GM19452 (cell line): ENCODE results near the gene LST1.
"Not testable (repeated sequence)": the region's sequence is repeated elsewhere in the genome, so short reads cannot be mapped to it uniquely, and the experiment has no call there.

Experiments used
- ATAC-seq: cut with Tn5 transposase; IDR thresholded peaks from one replicate; pipeline ENCODE4 v1.9.1; 2021; ENCODE audit not compliant: unreplicated experiment

LST1 gene

DNA sequence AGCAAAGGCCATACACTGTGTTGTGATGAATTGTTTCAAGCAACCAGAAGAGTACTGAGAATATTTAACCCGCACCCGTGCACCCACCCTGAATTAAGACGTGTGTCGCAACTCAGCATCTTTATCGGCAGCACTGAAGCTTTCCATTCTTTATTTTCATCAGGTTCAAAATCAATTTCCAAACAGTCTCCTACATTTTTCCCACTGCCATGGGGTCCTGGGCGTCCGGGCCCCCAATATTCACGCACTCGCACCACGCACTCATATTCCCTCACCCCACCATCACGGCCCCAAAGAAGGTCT lies 5.7 kb upstream of the LST1 start:
- no peak for ATAC-seq

- peak; percentile 70 for ATAC-seq
These were observed 5.2 kb upstream of the LST1 start for GRCh38 chr6:31580807-31581433.

DNA sequence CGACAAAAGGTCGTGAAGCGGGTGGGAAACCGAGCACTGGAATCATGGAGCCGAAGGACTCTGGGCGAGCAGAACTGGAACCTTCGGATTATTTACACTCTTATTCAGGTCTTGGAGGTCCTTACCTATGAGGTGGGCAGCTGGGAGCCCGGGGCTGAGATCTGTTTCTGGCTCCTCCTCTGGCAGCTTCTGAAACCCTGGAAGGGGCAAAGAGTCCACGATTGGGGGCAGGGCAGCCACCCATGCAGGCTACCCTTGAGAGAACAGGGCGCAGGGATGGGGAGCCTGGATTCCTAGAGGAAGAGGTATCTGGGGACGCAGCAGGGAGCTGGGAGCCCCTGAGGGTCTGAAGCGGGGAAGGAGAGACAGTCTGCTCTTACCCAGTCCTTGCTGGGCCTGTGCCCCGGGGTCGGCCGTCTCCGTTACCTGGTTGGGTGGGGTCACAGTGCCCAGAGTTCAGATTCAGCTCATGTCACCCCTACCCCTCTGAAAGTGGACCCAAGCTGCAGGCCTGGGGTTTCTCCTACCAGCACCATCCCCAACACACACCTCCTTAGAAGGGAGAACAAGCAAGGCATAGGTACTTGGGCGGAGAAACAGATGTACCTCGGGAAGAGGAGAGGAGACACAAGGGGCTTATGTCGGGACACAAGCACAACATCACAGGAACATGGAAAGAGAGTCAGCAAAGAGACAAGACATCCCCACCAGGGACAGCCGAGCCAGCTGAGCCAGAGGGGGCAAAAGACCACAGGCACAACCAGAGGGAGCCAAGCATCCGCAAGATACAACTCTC lies 4.4 kb upstream of the LST1 start:
- ATAC-seq, result no peak

- ATAC-seq, result no peak
These were observed 3.8 kb upstream of the LST1 start, which contains the start of gene LTB for GRCh38 chr6:31582230-31582643. LTB (minus strand) TSS chr6:31582424; CDS start chr6:31582417, 7 bp downstream.

DNA sequence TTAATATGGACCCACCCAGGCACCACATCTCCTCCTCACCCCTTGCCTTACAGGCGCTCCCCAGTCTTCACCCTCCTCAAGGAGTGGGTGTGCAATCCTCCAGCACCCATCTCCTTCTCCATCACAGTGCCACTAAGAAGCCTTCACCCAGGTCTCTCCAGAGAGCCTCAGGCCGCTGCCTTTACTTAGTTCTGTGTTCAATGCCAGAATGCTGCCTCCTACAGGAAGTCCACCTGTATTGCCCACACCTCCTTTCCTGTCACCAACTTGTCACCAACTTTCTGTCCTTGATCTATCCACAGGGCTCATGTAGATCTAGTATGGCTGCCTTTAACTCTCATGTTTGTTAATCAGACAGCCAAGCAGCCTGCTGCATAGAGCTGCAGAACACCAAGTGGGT lies 586 bp upstream of the LST1 start:
- no peak for ATAC-seq

DNA sequence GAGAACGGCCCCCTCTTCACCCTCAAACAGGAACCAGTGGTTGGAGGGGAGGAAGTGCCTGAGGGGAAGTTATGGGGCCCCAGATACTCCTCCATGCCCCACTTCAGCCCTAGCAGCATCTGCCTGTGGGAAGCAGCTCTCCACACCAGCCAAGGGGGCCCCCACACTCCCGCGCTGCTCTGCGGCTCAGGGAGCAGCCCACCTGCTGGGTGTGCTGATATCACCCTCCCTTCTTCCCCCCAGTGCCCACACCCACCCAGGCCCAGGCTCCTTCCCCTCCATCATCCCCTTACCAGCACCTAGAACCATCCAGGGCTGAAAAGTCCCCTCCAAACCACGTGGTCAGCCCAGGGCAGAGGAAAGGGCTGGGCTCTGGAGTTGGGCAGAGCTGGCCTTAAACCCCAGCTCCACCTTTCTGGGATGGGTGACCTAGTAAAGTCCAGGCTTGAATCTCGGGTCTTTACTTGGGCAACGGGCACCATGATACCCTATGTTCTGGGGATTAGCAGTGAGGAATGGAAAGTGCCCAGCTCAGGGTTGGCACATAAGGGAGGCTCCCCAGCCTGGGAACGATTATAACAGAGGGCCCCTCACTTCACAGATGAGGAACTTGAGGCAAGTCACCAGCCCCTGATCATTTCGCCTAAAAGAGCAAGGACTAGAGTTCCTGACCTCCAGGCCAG lies 663 bp downstream of the LST1 start:
- ATAC-seq, result no peak

GRCh38 chr6:31587791-31588777 lies 2.0 kb downstream of the LST1 start:
- ATAC-seq, result no peak

GRCh38 chr6:31588871-31589650 lies 3.0 kb downstream of the LST1 start:
- no peak for ATAC-seq

- not testable (repeated sequence) for ATAC-seq
These were observed 4.6 kb downstream of the LST1 start for GRCh38 chr6:31590691-31591090.

DNA sequence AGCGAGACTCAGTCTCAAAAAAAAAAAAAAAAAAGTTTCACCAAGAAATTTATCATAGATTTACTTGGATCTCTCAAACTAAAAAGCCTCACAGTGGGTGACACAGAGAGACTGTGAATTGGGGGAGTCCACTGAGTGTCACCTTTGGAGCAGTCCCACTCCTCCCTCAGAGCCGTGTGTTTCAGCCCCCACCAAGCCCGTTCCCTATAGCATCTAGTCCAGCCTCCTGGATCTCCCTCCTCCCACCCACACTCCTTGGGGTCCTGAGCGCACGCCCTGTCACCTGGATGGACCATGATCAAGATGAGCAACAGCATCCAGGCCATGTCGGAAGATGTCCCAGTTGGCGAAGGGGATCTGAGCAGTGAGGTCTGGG lies 6.3 kb downstream of the LST1 start:
- ATAC-seq, result no peak

DNA sequence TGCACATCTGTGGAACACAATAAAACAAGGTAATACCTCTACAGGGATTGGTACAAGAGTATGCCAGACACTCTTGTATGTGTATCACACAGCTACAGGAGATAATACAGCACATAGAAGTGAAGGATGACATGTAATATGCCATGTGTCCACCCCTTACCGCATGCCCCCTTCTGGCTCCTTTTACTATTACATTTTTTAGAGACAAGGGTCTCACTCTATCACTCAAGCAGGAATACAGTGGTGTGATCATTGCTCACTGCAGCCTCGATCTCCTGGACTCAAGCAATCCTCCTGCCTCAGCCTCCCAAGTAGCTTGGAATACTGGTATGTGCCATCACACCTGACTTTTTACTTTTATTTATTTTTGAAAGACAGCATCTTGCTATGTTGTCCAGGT lies 10.9 kb downstream of the LST1 start:
- no peak for ATAC-seq

- ATAC-seq, result no peak
These were observed 21.2 kb downstream of the LST1 start for GRCh38 chr6:31607317-31607716.

GRCh38 chr6:31609519-31610406 lies 23.7 kb downstream of the LST1 start:
- no peak for ATAC-seq

DNA sequence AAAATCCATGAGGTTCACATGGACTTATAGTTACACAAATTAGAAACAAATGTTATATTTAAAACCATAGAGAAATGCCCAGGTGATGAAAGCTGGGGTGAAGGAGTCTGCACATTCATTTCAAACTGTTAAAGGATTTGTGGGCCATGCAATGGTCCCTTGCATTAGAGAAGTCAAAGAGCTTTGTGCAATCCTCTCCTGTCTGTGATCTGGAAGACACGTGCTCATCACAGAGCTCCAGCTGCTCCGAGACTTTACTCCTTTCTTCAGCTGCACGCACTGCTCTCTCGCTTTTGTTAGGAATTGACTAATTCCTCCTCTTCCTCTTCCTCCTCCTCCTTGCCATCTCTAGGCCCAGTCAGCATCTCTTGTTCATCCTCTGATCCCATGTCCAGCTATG lies 24.9 kb downstream of the LST1 start:
- ATAC-seq, result no peak

- ATAC-seq, result no peak
These were observed 28.1 kb downstream of the LST1 start for GRCh38 chr6:31614075-31614619.

DNA sequence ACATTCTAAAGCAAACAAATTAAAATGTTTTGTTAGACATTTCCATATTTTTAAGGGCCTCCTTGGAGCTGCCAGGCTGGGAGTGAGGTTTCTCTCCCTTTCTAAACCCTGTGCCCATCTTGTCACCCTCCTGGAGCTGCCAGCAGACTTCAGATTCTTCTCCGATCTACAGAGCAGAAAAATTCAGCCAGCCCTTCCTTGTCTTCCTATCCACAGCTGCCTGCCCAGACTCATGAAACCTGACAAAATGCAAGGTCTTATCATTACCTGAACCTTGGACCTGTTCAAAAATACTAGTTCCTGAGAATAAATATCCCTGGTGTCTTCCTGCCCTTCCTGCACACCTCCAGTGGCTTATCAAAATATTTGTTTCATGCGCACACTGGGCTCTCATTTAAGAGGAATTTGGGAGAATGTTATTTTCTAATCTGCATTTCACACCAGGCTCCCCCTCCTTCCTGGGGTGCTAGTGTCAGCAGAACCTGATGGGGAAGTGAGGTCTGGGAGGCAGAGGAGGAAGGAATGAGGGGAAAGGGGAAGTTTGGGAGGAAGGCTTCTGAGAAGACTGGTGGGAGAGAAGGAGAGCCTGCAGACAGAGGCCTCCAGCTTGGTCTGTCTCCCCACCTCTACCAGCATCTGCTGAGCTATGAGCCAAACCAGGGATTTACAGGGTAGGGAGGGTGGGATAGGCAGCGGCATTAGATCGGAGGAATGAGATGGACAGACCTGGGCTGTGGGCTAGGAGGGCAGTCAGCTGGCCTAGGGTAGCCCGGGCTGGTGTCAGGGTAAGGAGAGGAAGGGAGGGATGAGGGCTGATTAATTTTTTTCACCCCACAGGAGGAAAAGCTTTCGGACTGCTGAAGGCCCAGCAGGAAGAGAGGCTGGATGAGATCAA lies 28.9 kb downstream of the LST1 start, which contains the start of gene AIF1:
TSS of gene AIF1 (plus strand) at position 551 of the 895 bp plus-strand sequence. CDS start at position 647, 96 bp downstream.
- ATAC-seq, result no peak

GRCh38 chr6:31615748-31616147 lies 29.7 kb downstream of the LST1 start:
- ATAC-seq, result no peak

DNA sequence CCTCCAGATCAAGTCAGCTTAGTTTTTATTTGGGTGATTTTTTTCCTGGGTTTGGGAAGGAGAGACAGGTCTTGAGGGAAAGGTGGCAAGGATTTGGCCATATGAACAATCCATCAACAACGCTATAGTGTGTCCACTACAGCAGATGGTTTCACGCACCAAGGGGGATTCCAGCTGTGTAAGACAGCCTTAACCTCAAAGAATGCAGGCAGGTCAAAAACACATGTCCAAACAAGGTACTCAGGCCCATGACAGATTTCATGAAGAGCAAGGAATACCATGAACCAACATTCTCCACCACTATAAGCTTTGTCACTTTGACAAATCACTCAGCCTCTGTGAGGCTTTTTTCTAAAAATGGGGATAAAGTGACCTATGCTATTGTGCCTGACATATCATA lies 30.9 kb downstream of the LST1 start:
- no peak for ATAC-seq
